GM13977 (cell line): ENCODE data around the gene CADPS.

ENCODE experiments used
- DNase-seq: peaks from one replicate; pipeline ENCODE4 v3.0.0; 2012; ENCODE audit warnings: low spot score
- in situ Hi-C: fragments of 300-500 bp; cut with MboI; formaldehyde crosslinking; loops from one replicate; pipeline ENCODE4 v1.12.0; 2022; ENCODE audit warnings: low sequenced_read_pairs, low pct_unique_long_range_greater_than_20kb, mixed read lengths, inconsistent platforms; ENCODE audit not compliant: unreplicated experiment
- TF ChIP-seq, protein P1 (sequence below): IDR thresholded peaks from 2 replicates; pipeline ENCODE4 v1.5.1; 2012; ENCODE audit warnings: mild to moderate bottlenecking, control low read depth; ENCODE audit not compliant: insufficient read depth; ENCODE audit errors: extremely low read depth, missing control alignments

CADPS gene

DNA sequence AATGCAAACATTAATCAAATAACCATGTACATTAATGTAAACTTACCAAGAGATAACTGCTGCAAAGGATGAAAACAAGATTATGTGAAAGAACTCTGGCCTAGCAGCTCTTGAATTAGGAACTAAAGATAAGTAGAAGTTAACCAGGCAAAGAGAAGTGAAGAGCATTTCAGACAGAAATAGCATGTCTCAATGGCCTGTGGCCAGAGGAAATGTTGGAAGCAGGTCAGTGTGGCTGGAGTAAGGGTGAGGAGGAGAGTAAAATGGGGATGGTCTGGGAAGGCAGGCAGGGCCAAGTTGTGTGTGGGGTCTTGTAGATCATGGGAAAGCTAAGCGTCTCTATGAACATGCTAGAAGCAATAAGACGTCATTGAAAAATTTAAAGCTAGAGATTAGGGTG is 192.4 kb downstream of the CADPS start:
- TF ChIP-seq, protein P1, sequence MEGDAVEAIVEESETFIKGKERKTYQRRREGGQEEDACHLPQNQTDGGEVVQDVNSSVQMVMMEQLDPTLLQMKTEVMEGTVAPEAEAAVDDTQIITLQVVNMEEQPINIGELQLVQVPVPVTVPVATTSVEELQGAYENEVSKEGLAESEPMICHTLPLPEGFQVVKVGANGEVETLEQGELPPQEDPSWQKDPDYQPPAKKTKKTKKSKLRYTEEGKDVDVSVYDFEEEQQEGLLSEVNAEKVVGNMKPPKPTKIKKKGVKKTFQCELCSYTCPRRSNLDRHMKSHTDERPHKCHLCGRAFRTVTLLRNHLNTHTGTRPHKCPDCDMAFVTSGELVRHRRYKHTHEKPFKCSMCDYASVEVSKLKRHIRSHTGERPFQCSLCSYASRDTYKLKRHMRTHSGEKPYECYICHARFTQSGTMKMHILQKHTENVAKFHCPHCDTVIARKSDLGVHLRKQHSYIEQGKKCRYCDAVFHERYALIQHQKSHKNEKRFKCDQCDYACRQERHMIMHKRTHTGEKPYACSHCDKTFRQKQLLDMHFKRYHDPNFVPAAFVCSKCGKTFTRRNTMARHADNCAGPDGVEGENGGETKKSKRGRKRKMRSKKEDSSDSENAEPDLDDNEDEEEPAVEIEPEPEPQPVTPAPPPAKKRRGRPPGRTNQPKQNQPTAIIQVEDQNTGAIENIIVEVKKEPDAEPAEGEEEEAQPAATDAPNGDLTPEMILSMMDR = no peak
- in situ Hi-C loops = no loop called here
- no peak for DNase-seq

DNA sequence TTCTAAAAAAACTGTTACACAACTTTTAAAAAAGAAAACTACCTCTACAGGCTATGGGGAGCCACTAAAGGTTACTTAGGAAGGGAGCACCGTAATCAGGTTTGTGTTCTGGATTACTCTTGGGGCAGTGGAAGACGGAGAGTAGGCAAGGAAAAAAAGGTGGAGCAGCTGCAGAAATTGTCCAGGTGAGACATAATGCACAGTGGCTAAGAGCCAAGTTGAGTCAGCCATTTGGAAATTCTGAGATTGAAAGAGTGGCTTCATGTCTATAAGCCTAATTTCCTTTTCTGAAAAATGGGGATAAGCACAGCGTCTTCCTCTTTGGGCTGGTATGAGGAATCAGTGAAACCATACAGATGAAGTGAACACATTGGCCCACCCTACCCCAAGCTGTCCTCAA is 195.2 kb downstream of the CADPS start:
- TF ChIP-seq, protein P1 = no peak
- in situ Hi-C loops = no loop called here
- DNase-seq = no peak

DNA sequence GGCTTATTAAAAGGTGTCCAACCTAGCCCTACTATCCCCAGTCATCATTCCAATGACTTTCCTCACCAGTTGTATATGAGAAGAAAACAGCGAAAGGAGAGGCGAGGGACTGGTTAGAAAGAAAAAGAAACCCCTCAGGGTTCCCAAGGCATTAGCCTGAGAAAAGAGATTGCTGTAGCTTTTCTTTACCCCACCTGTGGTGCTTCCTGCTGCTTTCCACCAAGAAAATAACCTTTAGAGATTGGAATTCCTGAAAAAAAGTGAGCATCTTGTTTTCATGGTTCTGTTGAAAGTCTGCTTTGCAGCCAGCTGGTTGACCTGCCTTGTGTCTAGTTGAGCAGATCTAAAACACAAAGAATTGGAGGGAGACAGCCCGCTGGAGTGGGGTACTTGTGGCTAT is 196.4 kb downstream of the CADPS start:
- no peak for DNase-seq
- in situ Hi-C loops = no loop called here
- TF ChIP-seq, protein P1 = no peak

DNA sequence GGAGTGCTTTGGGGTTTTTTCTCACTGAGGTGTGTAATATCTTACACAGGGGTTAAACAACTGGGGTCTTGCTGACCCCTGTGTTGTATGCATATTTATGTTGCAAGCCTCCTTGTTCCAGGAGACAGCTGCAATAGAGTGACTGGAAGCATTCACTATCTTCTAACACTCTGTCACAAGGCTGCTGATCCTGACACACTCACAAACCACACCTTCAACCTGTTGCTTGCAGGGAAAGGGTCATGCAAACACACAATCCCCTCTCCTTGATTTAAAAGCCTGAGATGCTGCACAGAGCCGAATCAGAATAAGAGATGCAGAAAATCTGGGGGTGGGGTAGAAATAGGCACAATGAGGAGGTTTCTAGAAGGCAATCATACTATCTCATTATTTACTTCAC is 197.3 kb downstream of the CADPS start:
- DNase-seq = no peak
- TF ChIP-seq, protein P1 = no peak
- in situ Hi-C loops = no loop called here

DNA sequence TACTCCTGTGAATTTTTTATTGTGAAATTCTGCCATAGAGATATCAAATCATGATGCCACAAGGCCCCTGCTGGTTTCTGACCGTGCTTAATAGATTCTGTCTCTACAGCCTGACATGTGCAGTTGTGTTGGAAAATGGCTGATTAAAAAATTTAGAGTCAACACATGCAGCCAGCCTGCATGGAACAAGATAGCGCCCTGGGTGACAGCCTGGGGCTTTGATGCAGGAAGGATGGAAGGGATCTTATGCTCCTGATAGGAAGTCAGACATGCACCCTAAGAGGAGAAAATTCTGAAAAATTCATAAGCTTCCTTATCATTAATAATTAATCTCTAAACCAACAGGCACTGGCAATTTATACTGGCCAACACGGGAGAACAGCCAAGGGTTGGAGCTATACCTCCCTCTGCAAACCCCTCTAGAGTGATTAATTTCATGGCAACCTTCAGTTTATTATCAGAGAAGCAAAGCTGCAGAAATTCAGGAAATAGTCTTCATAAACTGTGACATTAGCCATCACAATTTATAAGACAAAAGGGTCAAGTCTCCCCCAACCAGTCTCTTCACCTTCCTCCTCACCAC is 198.4 kb downstream of the CADPS start:
- TF ChIP-seq, protein P1 = no peak
- in situ Hi-C loops = no loop called here
- DNase-seq = no peak

DNA sequence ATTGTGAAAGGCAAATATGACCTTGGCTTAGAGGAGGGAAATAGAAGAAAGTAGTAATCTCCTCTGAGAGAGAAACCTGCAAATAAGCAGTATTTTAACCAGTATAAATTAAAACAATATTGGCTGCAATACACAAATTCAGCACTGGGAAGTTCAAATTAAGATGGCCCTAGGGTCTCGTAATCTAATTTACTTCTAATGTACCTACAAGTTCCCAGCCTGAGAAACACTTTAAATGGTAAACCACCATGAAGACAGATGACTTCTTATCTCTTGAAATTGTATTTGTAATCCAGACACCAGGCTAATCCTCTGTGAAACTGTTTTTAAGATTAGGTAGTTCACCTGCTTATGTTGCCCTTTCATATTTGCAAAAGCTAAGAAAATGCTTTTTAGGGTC is 199.7 kb downstream of the CADPS start:
- TF ChIP-seq, protein P1 = no peak
- no peak for DNase-seq
- in situ Hi-C loops = no loop called here

DNA sequence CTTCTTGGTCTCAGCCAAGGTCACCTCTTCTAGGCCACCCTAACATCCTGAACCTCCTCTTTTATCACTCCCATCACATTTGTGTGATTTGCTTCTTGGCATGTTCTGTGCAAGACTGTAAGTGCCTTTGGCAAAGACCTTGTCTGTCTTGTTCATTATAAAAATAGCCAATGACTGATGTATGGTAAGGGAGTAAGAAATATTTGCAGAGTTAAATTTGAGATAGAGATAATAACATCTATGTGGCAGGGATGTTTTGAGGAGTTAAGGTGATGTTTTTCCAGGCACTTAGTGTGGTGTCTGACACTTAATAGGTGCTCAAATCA is 202.3 kb downstream of the CADPS start:
- TF ChIP-seq, protein P1 = no peak
- in situ Hi-C loops = no loop called here

More for the DNA sequence above, 202.3 kb downstream of the CADPS start:
- no peak for DNase-seq
